Large intestine (tissue), 3 donors: Measurements from ENCODE around the gene PIP4P1. TPM values are rescaled to one million over a fixed set of nuclear protein-coding genes. Genes with fewer than 3 reads are reported as not detected.
A peak's percentile ranks its signal among the peaks of the same experiment; 100 is the strongest.
"Not testable (repeated sequence)": the region's sequence is repeated elsewhere in the genome, so short reads cannot be mapped to it uniquely, and the experiment has no call there.

Experiments
- DNase-seq, 2 donors: peaks; one replicate each; pipeline versions ENCODE4 v3.0.0 to v3.0.0-alpha.2; 2013
- H3K27ac ChIP-seq: one replicate; pipeline ENCODE4 v1.5.1; 2013; ENCODE audit warnings: low read length
- H3K27me3 ChIP-seq: 2 replicates; pipeline ENCODE4 v1.6.1; 2013; ENCODE audit warnings: low read length; ENCODE audit not compliant: control insufficient read depth, insufficient read depth
- H3K36me3 ChIP-seq: 2 replicates; pipeline ENCODE4 v1.6.1; 2013; ENCODE audit warnings: low read length; ENCODE audit not compliant: control insufficient read depth, insufficient read depth
- H3K4me1 ChIP-seq: one replicate; pipeline ENCODE4 v1.6.1; 2013; ENCODE audit warnings: low read length; ENCODE audit not compliant: control insufficient read depth, insufficient read depth
- H3K4me3 ChIP-seq: one replicate; pipeline ENCODE4 v1.5.1; 2013; ENCODE audit warnings: low read length
- H3K9me3 ChIP-seq: one replicate; pipeline ENCODE4 v1.6.1; 2013; ENCODE audit warnings: mild to moderate bottlenecking, low read depth, low read length, moderate library complexity; ENCODE audit not compliant: control insufficient read depth
- WGBS: methylation state at CpG from one replicate; pipeline ENCODE4 v1.1.5; 2013; ENCODE audit warnings: low lambda C conversion rate; ENCODE audit not compliant: insufficient coverage; 5-methylcytosine and 5-hydroxymethylcytosine counted together
- polyA plus RNA-seq: library from polyadenylated mRNA; unstranded; fragments of 120-200 nt; gene quantifications from one replicate; pipeline ENCODE4 v1.2.1, GENCODE V29; 2013

Gene PIP4P1
- polyA plus RNA-seq, 1 donor, result 44.0 TPM

- H3K27me3 ChIP-seq, result no peaks in the 10 kb centered on the region
- peaks cover 38% of the 10 kb centered on the region for H3K36me3 ChIP-seq
- peaks cover 28% of the 10 kb centered on the region for H3K4me1 ChIP-seq
- WGBS, result no CpG with 5 or more reads among the region's 8 CpGs
- no peak overlapping the region for H3K4me3 ChIP-seq
- H3K9me3 ChIP-seq, result no peaks in the 10 kb centered on the region
- no peak overlapping the region for H3K27ac ChIP-seq
- no peak for DNase-seq
Measured at GRCh38 chr14:20458031-20458789, 3.0 kb downstream of the PIP4P1 start.

- peaks cover 41% of the 10 kb centered on the region for H3K36me3 ChIP-seq
- H3K4me3 ChIP-seq, result no peak overlapping the region
- no peaks in the 10 kb centered on the region for H3K27me3 ChIP-seq
- H3K27ac ChIP-seq, result no peak overlapping the region
- DNase-seq, result no peak
- WGBS, result 100% methylated on average over 1 of the region's 13 CpGs
- no peaks in the 10 kb centered on the region for H3K9me3 ChIP-seq
- peaks cover 16% of the 10 kb centered on the region for H3K4me1 ChIP-seq
Measured at GRCh38 chr14:20456971-20457370, 4.3 kb downstream of the PIP4P1 start.

GRCh38 chr14:20455355-20456300, 5.6 kb downstream of the PIP4P1 start:
- DNase-seq, result peak in 1 of 2 donors; percentile 79
- 0% methylated on average over 2 of the region's 39 CpGs for WGBS
- peaks cover 12% of the 10 kb centered on the region for H3K4me1 ChIP-seq

GRCh38 chr14:20454516-20455354, 6.5 kb downstream of the PIP4P1 start, which contains the start of the genes APEX1 and OSGEP:
Gene APEX1 (plus strand): TSS chr14:20455226. CDS start chr14:20455646, 420 bp downstream.
Gene OSGEP (minus strand): TSS chr14:20454812. CDS start chr14:20454683, 129 bp downstream.
- DNase-seq, result peak; percentile 99
- Histone ChIP-seq H3K4me3 (peak within 1 kb of the TSS; percentile 74), H3K27me3 (no peaks in the 10 kb centered on the region), H3K27ac (peak within 1 kb of the TSS; percentile 94), H3K9me3 (no peaks in the 10 kb centered on the region), H3K4me1 (peaks cover 6% of the 10 kb centered on the region), H3K36me3 (peaks cover 57% of the 10 kb centered on the region)
- WGBS, result no CpG with 5 or more reads among the region's 56 CpGs

More at GRCh38 chr14:20455355-20456300, 5.6 kb downstream of the PIP4P1 start:
- Histone ChIP-seq H3K27ac (peak overlapping the region; percentile 94), H3K27me3 (no peaks in the 10 kb centered on the region), H3K4me3 (peak overlapping the region; percentile 74), H3K9me3 (no peaks in the 10 kb centered on the region), H3K36me3 (peaks cover 52% of the 10 kb centered on the region)

GRCh38 chr14:20452831-20453230, 8.4 kb downstream of the PIP4P1 start:
- not testable (repeated sequence) for DNase-seq, H3K9me3 ChIP-seq, H3K27me3 ChIP-seq, H3K4me3 ChIP-seq, H3K4me1 ChIP-seq, H3K27ac ChIP-seq
- WGBS, result no CpG with 5 or more reads among the region's 8 CpGs
- H3K36me3 ChIP-seq, result peaks cover 57% of the 10 kb centered on the region

- Histone ChIP-seq H3K27me3 (no peaks in the 10 kb centered on the region), H3K36me3 (peaks cover 66% of the 10 kb centered on the region), H3K9me3 (peaks cover 5% of the 10 kb centered on the region), H3K4me3 (no peak overlapping the region), H3K27ac (no peak overlapping the region), H3K4me1 (peaks cover 5% of the 10 kb centered on the region)
- DNase-seq, result no peak
- no CpG with 5 or more reads among the region's 5 CpGs for WGBS
Measured at GRCh38 chr14:20446889-20447288, 14.3 kb downstream of the PIP4P1 start.

- not testable (repeated sequence) for H3K27ac ChIP-seq, DNase-seq, H3K4me3 ChIP-seq, H3K27me3 ChIP-seq, H3K4me1 ChIP-seq, H3K9me3 ChIP-seq
- H3K36me3 ChIP-seq, result peaks cover 36% of the 10 kb centered on the region
- no CpG with 5 or more reads among the region's 4 CpGs for WGBS
Measured at GRCh38 chr14:20443650-20444049, 17.6 kb downstream of the PIP4P1 start.

GRCh38 chr14:20441461-20441860, 19.8 kb downstream of the PIP4P1 start:
- Histone ChIP-seq H3K27ac (no peak overlapping the region), H3K9me3 (peaks cover 5% of the 10 kb centered on the region), H3K27me3 (no peaks in the 10 kb centered on the region), H3K4me3 (no peak overlapping the region), H3K4me1 (peaks cover 8% of the 10 kb centered on the region), H3K36me3 (peaks cover 14% of the 10 kb centered on the region)
- no peak for DNase-seq
- WGBS, result no CpG with 5 or more reads among the region's 2 CpGs

- Histone ChIP-seq H3K36me3 (peaks cover 8% of the 10 kb centered on the region), H3K4me3 (no peak overlapping the region), H3K27me3 (no peaks in the 10 kb centered on the region), H3K4me1 (peaks cover 8% of the 10 kb centered on the region), H3K9me3 (peaks cover 5% of the 10 kb centered on the region), H3K27ac (no peak overlapping the region)
- WGBS, result no CpG with 5 or more reads among the region's 5 CpGs
- DNase-seq, result no peak
Measured at GRCh38 chr14:20440882-20441281, 20.4 kb downstream of the PIP4P1 start.
